ENCODE results near the gene KRTAP5-6.

DNA sequence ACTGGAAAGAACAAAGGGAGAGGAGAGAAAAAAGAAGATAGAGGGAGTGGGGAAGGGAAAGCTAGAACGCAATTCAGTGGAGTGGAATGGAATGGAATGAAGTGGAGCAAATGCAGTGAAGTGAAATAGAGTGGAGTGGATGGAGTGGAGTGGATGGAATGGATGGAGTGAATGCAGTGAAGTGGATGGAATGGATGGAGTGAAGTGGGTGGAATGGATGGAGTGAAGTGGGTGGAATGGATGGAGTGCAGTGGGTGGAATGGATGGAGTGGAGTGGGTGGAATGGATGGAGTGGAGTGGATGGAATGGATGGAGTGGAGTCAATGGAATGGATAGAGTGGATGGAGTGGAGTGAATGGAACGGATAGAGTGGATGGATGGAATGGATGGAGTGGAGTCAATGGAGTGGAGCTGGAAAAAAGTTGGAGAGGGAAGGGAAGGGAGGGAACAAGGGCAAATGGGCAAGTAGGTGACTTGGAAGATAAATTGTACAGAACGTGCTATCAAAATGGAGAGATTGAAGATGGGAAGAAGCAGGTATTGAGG is 39.5 kb downstream of the KRTAP5-6 start:
- TF ChIP-seq, protein P1, sequence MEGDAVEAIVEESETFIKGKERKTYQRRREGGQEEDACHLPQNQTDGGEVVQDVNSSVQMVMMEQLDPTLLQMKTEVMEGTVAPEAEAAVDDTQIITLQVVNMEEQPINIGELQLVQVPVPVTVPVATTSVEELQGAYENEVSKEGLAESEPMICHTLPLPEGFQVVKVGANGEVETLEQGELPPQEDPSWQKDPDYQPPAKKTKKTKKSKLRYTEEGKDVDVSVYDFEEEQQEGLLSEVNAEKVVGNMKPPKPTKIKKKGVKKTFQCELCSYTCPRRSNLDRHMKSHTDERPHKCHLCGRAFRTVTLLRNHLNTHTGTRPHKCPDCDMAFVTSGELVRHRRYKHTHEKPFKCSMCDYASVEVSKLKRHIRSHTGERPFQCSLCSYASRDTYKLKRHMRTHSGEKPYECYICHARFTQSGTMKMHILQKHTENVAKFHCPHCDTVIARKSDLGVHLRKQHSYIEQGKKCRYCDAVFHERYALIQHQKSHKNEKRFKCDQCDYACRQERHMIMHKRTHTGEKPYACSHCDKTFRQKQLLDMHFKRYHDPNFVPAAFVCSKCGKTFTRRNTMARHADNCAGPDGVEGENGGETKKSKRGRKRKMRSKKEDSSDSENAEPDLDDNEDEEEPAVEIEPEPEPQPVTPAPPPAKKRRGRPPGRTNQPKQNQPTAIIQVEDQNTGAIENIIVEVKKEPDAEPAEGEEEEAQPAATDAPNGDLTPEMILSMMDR (IDR thresholded peaks at IDR 0.05; ENCODE audit: low read depth, low read length): no peak
- TF ChIP-seq POLR2A (IDR thresholded peaks at IDR 0.05; ENCODE audit: extremely low read depth, insufficient read length): no peak
- TF ChIP-seq MYC (IDR thresholded peaks at IDR 0.05; ENCODE audit: low read depth, low read length): no peak
- TF ChIP-seq, protein P2, sequence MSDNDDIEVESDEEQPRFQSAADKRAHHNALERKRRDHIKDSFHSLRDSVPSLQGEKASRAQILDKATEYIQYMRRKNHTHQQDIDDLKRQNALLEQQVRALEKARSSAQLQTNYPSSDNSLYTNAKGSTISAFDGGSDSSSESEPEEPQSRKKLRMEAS (IDR thresholded peaks at IDR 0.05; ENCODE audit: low read depth, low read length): no peak
